LNCaP clone FGC (cell line): ENCODE data around the gene HACE1.
A peak's percentile ranks its signal among the peaks of the same experiment; 100 is the strongest.
"Not testable (repeated sequence)": the region's sequence is repeated elsewhere in the genome, so short reads cannot be mapped to it uniquely, and the experiment has no call there.

Experiments used
- DNase-seq: peaks from one replicate; pipeline ENCODE4 v3.0.0-alpha.2; 2011; ENCODE audit warnings: low read depth
- H3K4me3 ChIP-seq: 2 replicates; pipeline ENCODE4 v1.5.1; 2011; ENCODE audit warnings: mild to moderate bottlenecking, low read depth, low read length, control low read depth
- TF ChIP-seq, protein P1 (sequence below): IDR thresholded peaks from 2 replicates; pipeline ENCODE4 v1.5.1; 2012; ENCODE audit warnings: mild to moderate bottlenecking; ENCODE audit not compliant: control insufficient read depth, insufficient read depth; ENCODE audit errors: extremely low read depth

The HACE1 gene, protein sequence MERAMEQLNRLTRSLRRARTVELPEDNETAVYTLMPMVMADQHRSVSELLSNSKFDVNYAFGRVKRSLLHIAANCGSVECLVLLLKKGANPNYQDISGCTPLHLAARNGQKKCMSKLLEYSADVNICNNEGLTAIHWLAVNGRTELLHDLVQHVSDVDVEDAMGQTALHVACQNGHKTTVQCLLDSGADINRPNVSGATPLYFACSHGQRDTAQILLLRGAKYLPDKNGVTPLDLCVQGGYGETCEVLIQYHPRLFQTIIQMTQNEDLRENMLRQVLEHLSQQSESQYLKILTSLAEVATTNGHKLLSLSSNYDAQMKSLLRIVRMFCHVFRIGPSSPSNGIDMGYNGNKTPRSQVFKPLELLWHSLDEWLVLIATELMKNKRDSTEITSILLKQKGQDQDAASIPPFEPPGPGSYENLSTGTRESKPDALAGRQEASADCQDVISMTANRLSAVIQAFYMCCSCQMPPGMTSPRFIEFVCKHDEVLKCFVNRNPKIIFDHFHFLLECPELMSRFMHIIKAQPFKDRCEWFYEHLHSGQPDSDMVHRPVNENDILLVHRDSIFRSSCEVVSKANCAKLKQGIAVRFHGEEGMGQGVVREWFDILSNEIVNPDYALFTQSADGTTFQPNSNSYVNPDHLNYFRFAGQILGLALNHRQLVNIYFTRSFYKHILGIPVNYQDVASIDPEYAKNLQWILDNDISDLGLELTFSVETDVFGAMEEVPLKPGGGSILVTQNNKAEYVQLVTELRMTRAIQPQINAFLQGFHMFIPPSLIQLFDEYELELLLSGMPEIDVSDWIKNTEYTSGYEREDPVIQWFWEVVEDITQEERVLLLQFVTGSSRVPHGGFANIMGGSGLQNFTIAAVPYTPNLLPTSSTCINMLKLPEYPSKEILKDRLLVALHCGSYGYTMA

DNA sequence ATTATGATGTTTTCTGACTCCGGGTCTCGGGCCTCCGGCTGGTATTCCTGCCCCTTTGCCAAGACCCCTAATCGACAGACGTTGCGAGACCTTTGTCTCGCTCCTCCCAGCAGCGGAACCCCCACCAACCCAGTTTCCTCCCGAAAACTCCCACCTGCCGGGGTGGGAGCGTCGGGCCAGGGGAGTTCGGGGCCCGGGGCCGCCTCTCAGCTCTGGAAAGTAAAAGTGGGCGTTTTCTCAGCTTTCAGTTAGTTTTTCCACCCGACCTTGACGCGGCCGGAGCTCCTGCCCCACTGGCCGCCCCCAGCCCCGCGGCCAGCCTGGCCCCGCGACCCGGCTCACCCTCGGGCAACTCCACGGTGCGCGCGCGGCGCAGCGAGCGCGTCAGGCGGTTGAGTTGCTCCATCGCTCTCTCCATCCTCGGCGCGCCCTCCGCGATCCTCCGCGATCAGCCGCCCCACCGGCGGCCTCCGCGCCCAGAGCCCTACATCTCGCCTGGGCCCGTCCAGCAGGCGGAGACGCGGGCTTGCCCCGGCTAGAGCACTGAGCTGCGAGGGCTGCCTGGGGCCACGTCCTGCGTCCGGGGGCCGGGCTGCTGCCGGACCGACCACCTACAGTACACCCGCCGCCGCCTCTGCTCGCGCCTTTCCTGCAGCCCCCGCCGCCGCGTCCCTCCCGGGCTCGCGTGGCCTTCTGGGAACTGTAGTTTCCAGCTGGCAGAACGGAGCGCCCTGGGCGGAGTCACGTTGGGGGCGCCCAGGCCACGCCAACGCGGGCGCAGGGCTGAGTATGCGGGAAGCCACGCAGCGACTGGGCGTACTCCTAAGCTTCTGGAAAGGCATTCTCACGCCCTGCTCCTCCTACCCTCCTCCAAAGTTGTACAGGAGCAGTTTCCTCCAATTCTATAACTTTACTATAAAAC, at the start of gene HACE1:
Gene HACE1 (minus strand): TSS at position 695 of the 922 bp plus-strand sequence. CDS start 277 bp downstream, at position 418.
- H3K4me3 ChIP-seq = peak within 1 kb of the TSS; percentile 87
- TF ChIP-seq, protein P1, sequence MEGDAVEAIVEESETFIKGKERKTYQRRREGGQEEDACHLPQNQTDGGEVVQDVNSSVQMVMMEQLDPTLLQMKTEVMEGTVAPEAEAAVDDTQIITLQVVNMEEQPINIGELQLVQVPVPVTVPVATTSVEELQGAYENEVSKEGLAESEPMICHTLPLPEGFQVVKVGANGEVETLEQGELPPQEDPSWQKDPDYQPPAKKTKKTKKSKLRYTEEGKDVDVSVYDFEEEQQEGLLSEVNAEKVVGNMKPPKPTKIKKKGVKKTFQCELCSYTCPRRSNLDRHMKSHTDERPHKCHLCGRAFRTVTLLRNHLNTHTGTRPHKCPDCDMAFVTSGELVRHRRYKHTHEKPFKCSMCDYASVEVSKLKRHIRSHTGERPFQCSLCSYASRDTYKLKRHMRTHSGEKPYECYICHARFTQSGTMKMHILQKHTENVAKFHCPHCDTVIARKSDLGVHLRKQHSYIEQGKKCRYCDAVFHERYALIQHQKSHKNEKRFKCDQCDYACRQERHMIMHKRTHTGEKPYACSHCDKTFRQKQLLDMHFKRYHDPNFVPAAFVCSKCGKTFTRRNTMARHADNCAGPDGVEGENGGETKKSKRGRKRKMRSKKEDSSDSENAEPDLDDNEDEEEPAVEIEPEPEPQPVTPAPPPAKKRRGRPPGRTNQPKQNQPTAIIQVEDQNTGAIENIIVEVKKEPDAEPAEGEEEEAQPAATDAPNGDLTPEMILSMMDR = no peak
- peak; percentile 63 for DNase-seq

DNA sequence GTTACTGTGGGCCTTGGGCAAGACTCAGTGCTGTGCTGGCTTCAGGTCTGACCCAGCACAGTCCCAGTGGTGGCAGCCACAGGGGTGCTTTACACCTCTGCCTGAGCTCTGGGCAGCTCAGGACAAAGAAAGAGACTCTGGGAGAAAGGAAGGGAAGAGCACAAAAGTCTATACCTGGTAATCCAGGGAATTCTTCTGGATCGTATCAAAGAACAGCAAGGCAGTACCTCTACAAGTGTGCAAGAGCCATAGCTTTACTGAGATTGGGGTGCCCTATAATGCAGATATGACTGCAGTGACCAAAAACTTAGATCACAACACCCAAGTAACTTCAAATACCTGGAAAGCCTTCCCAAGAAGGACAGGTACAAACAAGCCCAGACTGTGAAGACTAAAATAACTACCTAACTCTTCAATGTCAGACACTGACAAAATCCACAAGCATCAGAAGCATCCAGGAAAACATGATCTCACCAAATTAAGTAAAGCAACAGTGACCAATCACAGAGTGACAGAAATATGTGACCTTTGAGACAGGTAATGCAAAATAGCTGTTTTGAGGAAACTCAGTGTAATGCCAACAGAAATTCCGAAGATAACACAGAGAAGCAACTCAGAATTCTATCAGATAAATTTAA, 49.3 kb upstream of the HACE1 start:
- no peak overlapping the region for H3K4me3 ChIP-seq
- TF ChIP-seq, protein P1 = no peak
- DNase-seq = no peak

GRCh38 chr6:104908031-104908887, 48.5 kb upstream of the HACE1 start:
- H3K4me3 ChIP-seq = no peak overlapping the region
- TF ChIP-seq, protein P1 = no peak
- no peak for DNase-seq

DNA sequence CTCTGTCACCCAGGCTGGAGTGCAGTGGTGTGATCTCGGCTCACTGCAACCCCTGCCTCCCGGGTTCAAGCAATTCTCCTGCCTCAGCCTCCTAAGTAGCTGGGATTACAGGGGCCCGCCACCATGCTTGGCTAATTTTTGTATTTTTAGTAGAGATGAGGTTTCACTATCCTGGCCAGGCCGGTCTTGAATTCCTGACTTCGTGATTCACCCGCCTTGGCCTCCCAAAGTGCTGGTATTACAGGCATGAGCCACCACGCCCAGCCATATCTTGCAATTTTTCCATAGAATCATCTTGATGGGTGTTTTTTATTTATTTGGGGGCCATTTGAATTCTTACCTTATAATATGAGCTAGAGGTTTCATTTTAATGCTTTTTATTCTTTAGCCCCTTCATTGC, 39.2 kb upstream of the HACE1 start:
- not testable (repeated sequence) for DNase-seq, H3K4me3 ChIP-seq

- TF ChIP-seq, protein P1 = peak; percentile 39
- no peak for DNase-seq
- no peak overlapping the region for H3K4me3 ChIP-seq
These were observed 37.2 kb upstream of the HACE1 start for GRCh38 chr6:104896914-104897313.

DNA sequence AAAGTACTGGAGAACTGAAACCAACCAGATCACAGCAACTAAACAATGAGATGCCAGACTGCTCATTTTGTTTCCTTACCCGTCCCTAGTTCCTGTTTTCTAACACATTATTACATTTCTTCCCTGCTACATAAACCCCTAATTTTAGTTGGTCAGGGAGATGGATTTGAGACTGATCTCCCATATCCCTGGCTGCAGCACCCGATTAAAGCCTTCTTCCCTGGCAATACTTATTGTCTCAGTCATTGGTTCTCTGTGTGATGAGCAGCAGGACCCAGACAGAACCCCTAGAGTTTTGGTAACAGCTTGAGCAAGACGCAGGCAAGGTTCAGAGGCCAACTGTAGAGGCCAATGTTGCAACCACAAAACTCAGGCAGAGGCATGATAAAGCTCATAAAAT, 28.3 kb upstream of the HACE1 start:
- no peak overlapping the region for H3K4me3 ChIP-seq
- no peak for DNase-seq
- TF ChIP-seq, protein P1 = no peak
